Measurements from ENCODE around the gene ITIH2. TPM values are rescaled to one million over a fixed set of nuclear protein-coding genes. Genes with fewer than 3 reads are reported as not detected.

ITIH2 gene
- total RNA-seq, 1 experiment from 2014 or later = 0.57 TPM

GRCh38 chr10:7662522-7662921, 40.6 kb upstream of the ITIH2 start:
- ChIA-PET POLR2A (no interaction called here), CTCF (interaction anchor here (1.0 to 1.4 kb wide), 2 partner anchors 13 to 24 kb away, joined by 3 to 5 read pairs; no protein-coding TSS in a partner anchor)

More at GRCh38 chr10:7662522-7662921, 40.6 kb upstream of the ITIH2 start:
- Histone ChIP-seq H3K27ac (ENCODE audit: low read depth, low read length) (no peak overlapping the region), H3K36me3 (ENCODE audit: control insufficient read depth in 1 of 2, insufficient read depth in 2 of 2, low read length in 2 of 2) (no peaks in the 10 kb centered on the region), H4K20me1 (ENCODE audit: insufficient read depth) (no peaks in the 10 kb centered on the region), H3K27me3 (ENCODE audit: insufficient read depth, low read length) (peaks cover 17% of the 10 kb centered on the region), H2AFZ (ENCODE audit: low read depth, low read length, poor library complexity, severe bottlenecking) (no peak overlapping the region), H3K4me1 (ENCODE audit: control insufficient read depth in 1 of 2, insufficient read depth in 2 of 2, low read length in 2 of 2) (no peaks in the 10 kb centered on the region), H3K4me3 (replicated peaks in 1 of 2; ENCODE audit: low read depth in 1 of 2, low read length in 2 of 2) (no peak overlapping the region), H3K79me2 (ENCODE audit: insufficient read depth, low read length) (no peaks in the 10 kb centered on the region), H3K4me2 (ENCODE audit: low read length) (no peak overlapping the region), H3K9me2 (ENCODE audit: insufficient read depth) (no peaks in the 10 kb centered on the region), H3K9ac (ENCODE audit: low read length) (no peak overlapping the region), H3K9me3 (ENCODE audit: control insufficient read depth in 1 of 2, insufficient read depth in 1 of 2, low read depth in 1 of 2, low read length in 2 of 2) (no peaks in the 10 kb centered on the region)
- no TSS peak for BruUV-seq (replicated peaks)
- TF ChIP-seq POLR2AphosphoS5 (IDR thresholded peaks at IDR 0.05; ENCODE audit: low read depth, low read length) = no peak
- no peak for TF ChIP-seq CTCF (IDR thresholded peaks at IDR 0.05 in 2 of 3, conservative IDR thresholded peaks at IDR 0.05 in 1 of 3; ENCODE audit: borderline replicate concordance in 1 of 3, insufficient read depth in 1 of 3, low read depth in 2 of 3, low read length in 2 of 3)
- no peak for TF ChIP-seq FOSL1 (IDR thresholded peaks at IDR 0.05; ENCODE audit: low read depth)
- no peak for TF ChIP-seq ELF1 (IDR thresholded peaks at IDR 0.05; ENCODE audit: borderline replicate concordance, low read depth)
- TF ChIP-seq YY1 (IDR thresholded peaks at IDR 0.05; ENCODE audit: extremely low read depth, insufficient replicate concordance, low read depth, low read length) = no peak
- TF ChIP-seq ATF3 (IDR thresholded peaks at IDR 0.05) = no peak
- no peak for TF ChIP-seq ZBTB33 (IDR thresholded peaks at IDR 0.05; ENCODE audit: extremely low read depth, insufficient replicate concordance, low read length)
- no peak for TF ChIP-seq MAX (IDR thresholded peaks at IDR 0.05)
- TF ChIP-seq REST (IDR thresholded peaks at IDR 0.05; ENCODE audit: low read depth) = no peak
- TF ChIP-seq TCF7L2 (IDR thresholded peaks at IDR 0.05; ENCODE audit: borderline replicate concordance, extremely low read depth, insufficient read depth, insufficient read length) = no peak
- TF ChIP-seq JUND (IDR thresholded peaks at IDR 0.05) = no peak
- no peak for TF ChIP-seq SRF (IDR thresholded peaks at IDR 0.05; ENCODE audit: low read depth)
- TF ChIP-seq EGR1 (IDR thresholded peaks at IDR 0.05; ENCODE audit: low read depth) = no peak
- ATAC-seq = no peak
- RAD21 ChIA-PET (ENCODE audit: low non-redundant PET in 1 of 2, low total read pairs in 2 of 2, uncharacterized antibody in 2 of 2, unreplicated experiment in 2 of 2) = no interaction called here
- DNase-seq (ENCODE audit: low read depth, low spot score) = no peak
- intact Hi-C loops (cut with micrococcal nuclease) = no loop called here

Measured in HCT116 (cell line).